Spleen (tissue), 11 donors: ENCODE data around the gene ARL6IP1. TPM values are rescaled to one million over a fixed set of nuclear protein-coding genes. Genes with fewer than 3 reads are reported as not detected.

ENCODE experiments used
- DNase-seq: peaks from one replicate; pipeline ENCODE4 v3.0.0-alpha.2; 2020
- H3K27ac ChIP-seq, 8 donors: fragments of 200-600 bp; sonication (generic) in 7 of 8; 1 replicate in 4 of 8; 2 replicates in 4 of 8; pipeline versions ENCODE4 v1.5.0 to v1.8.0; 2016 to 2021; ENCODE audit warnings: inconsistent platforms in 4 of 8, mild to moderate bottlenecking in 4 of 8, moderate library complexity in 1 of 8
- H3K27me3 ChIP-seq, 7 donors: fragments of 200-600 bp; sonication (generic) in 6 of 7; replicated peaks in 1 of 7; 1 replicate in 4 of 7; 2 replicates in 3 of 7; pipeline versions ENCODE4 v1.5.0 to v1.8.0; 2016 to 2021; ENCODE audit warnings: inconsistent platforms in 3 of 7, mild to moderate bottlenecking in 1 of 7
- H3K36me3 ChIP-seq, 6 donors: fragments of 200-600 bp; sonication (generic) in 5 of 6; 1 replicate in 4 of 6; 2 replicates in 2 of 6; pipeline versions ENCODE4 v1.5.0 to v1.8.0; 2016 to 2021; ENCODE audit warnings: inconsistent platforms in 2 of 6
- H3K4me1 ChIP-seq, 6 donors: fragments of 200-600 bp; sonication (generic) in 5 of 6; 1 replicate in 3 of 6; 2 replicates in 3 of 6; pipeline versions ENCODE4 v1.5.0 to v1.8.0; 2016 to 2021; ENCODE audit warnings: inconsistent platforms in 3 of 6
- H3K4me3 ChIP-seq, 8 donors: fragments of 200-600 bp; sonication (generic) in 7 of 8; 1 replicate in 4 of 8; 2 replicates in 4 of 8; pipeline versions ENCODE4 v1.5.0 to v1.8.0; 2016 to 2021; ENCODE audit warnings: inconsistent platforms in 4 of 8, mild to moderate bottlenecking in 4 of 8, moderate library complexity in 2 of 8
- H3K9me3 ChIP-seq, 8 donors: fragments of 200-600 bp; sonication (generic) in 7 of 8; 1 replicate in 4 of 8; 2 replicates in 4 of 8; pipeline versions ENCODE4 v1.5.0 to v1.8.0; 2016 to 2021; ENCODE audit warnings: inconsistent platforms in 4 of 8
- CTCF ChIP-seq, 11 experiments: fragments of 200-600 bp in 7 of 11; fragments of 450-650 bp in 4 of 11; sonication (generic) in 4 of 11; IDR thresholded peaks in 8 of 11; conservative IDR thresholded peaks in 3 of 11; 1 replicate in 7 of 11; 2 replicates in 4 of 11; pipeline versions ENCODE4 v1.4.0 to v1.8.0; 2016 to 2021; ENCODE audit warnings: antibody characterized with exemption in 11 of 11, inconsistent platforms in 4 of 11, mild to moderate bottlenecking in 1 of 11
- POLR2A ChIP-seq, 3 donors: fragments of 450-650 bp; IDR thresholded peaks; one replicate each; pipeline ENCODE4 v1.5.1; 2017; ENCODE audit warnings: antibody characterized with exemption in 3 of 3, mild to moderate bottlenecking in 1 of 3
- POLR2AphosphoS5 ChIP-seq, 3 donors: sonication (generic); formaldehyde crosslinking; IDR thresholded peaks; one replicate each; pipeline ENCODE4 v1.5.1; 2017; ENCODE audit warnings: antibody characterized with exemption in 3 of 3
- WGBS, 5 donors: extraction: QIAGEN DNeasy Blood & Tissue Kit in 3 of 5; methylation state at CpG; one replicate each; pipeline versions ENCODE4 v1.1.5 to v1.1.7; 2013 to 2018; 5-methylcytosine and 5-hydroxymethylcytosine counted together
- intact Hi-C: fragments of 100-400 bp; cut with DNase I; formaldehyde crosslinking; loops from one replicate; pipeline ENCODE4 v1.15.0; 2023; ENCODE audit warnings: low total_unique reads
- polyA plus RNA-seq, 3 donors: library from polyadenylated mRNA; stranded (reverse); fragments of 200-250 nt; gene quantifications; one replicate each; pipeline ENCODE4 v1.2.1, GENCODE V29; 2013
- total RNA-seq, 7 donors: library from RNA; depleted of rRNA in 3 of 7; stranded (reverse); fragments of >200 nt in 3 of 7; fragmentation: NEBNext Ultra II Directional in 4 of 7; extraction: Animal tissue kit (Norgen Biotek cat#: 25700) in 4 of 7; gene quantifications; one replicate each; pipeline versions ENCODE4 v1.1.0 to v1.2.1, GENCODE V29; 2016 to 2021
- donor health status: healthy with polysubstance abuse.
- donor health status: DM: no; HTN: no; CAD: no; lungs with moderate emphysema.
- donor health status: DM: no; HTN: no; CAD: no.
- donor health status: Bipolar disorder and iron deficiency.
- donor health status: healthy.
- donor health status: DM: no; HTN: no; CAD: no.
- donor health status: DM: yes; HTN: yes; CAD: no.

Gene ARL6IP1
- total and polyA plus RNA-seq, 10 donors = 36.6 to 245 (median 86.8) TPM

- Histone ChIP-seq H3K36me3 (peaks cover 3 to 73% (median 68%) of the 10 kb centered on the region in 6 donors), H3K27me3 (no peaks in the 10 kb centered on the region), H3K27ac (peak overlapping the region in 4 of 8 donors; percentile 23 to 67 (median 59)), H3K4me1 (no peaks in the 10 kb centered on the region), H3K9me3 (no peaks in the 10 kb centered on the region), H3K4me3 (no peak overlapping the region)
- no peak for DNase-seq
- TF ChIP-seq CTCF (IDR thresholded peaks at IDR 0.05 in 8 of 11, conservative IDR thresholded peaks at IDR 0.05 in 3 of 11) = no peak
- no peak for TF ChIP-seq POLR2A (IDR thresholded peaks at IDR 0.05)
- TF ChIP-seq POLR2AphosphoS5 (IDR thresholded peaks at IDR 0.05) = no peak
- 74 to 97% (median 83%) methylated on average over 6 of the region's 6 CpGs for WGBS, 5 donors
- intact Hi-C loops = no loop called here
Measured at GRCh38 chr16:18829251-18829650, 27.9 kb upstream of the ARL6IP1 start.

- no peak overlapping the region for H3K27ac ChIP-seq
- no peaks in the 10 kb centered on the region for H3K4me1 ChIP-seq
- WGBS, 5 donors = 92 to 98% (median 93%) methylated on average over 4 of the region's 4 CpGs
- H3K9me3 ChIP-seq = no peaks in the 10 kb centered on the region
- DNase-seq = no peak
- no peaks in the 10 kb centered on the region for H3K27me3 ChIP-seq
- peaks cover 2 to 60% (median 55%) of the 10 kb centered on the region in 6 donors for H3K36me3 ChIP-seq
- TF ChIP-seq POLR2A (IDR thresholded peaks at IDR 0.05) (no peak), POLR2AphosphoS5 (IDR thresholded peaks at IDR 0.05) (no peak), CTCF (IDR thresholded peaks at IDR 0.05 in 8 of 11, conservative IDR thresholded peaks at IDR 0.05 in 3 of 11) (no peak)
- intact Hi-C loops = no loop called here
- H3K4me3 ChIP-seq = no peak overlapping the region
Measured at GRCh38 chr16:18827890-18828289, 26.5 kb upstream of the ARL6IP1 start.

- TF ChIP-seq POLR2A (IDR thresholded peaks at IDR 0.05) (no peak), CTCF (IDR thresholded peaks at IDR 0.05 in 8 of 11, conservative IDR thresholded peaks at IDR 0.05 in 3 of 11) (no peak), POLR2AphosphoS5 (IDR thresholded peaks at IDR 0.05) (no peak)
- intact Hi-C loops = no loop called here
- H3K27me3 ChIP-seq = no peaks in the 10 kb centered on the region
- no peak for DNase-seq
- H3K27ac ChIP-seq = no peak overlapping the region
- peaks cover 3 to 92% (median 76%) of the 10 kb centered on the region in 6 donors for H3K36me3 ChIP-seq
- 85 to 94% (median 93%) methylated on average over 3 of the region's 3 CpGs for WGBS, 5 donors
- H3K4me1 ChIP-seq = peaks cover 0 to 15% (median 5%) of the 10 kb centered on the region in 6 donors
- H3K9me3 ChIP-seq = no peaks in the 10 kb centered on the region
- H3K4me3 ChIP-seq = no peak overlapping the region
Measured at GRCh38 chr16:18816286-18816685, 14.9 kb upstream of the ARL6IP1 start.

GRCh38 chr16:18811925-18812324 lies 10.6 kb upstream of the ARL6IP1 start:
- no peak for TF ChIP-seq CTCF (IDR thresholded peaks at IDR 0.05 in 8 of 11, conservative IDR thresholded peaks at IDR 0.05 in 3 of 11)
- no peak for TF ChIP-seq POLR2AphosphoS5 (IDR thresholded peaks at IDR 0.05)
- TF ChIP-seq POLR2A (IDR thresholded peaks at IDR 0.05) = no peak
- Histone ChIP-seq H3K4me3 (no peak overlapping the region), H3K4me1 (peaks cover 0 to under 1% (median 0%) of the 10 kb centered on the region in 6 donors), H3K9me3 (no peaks in the 10 kb centered on the region), H3K27me3 (no peaks in the 10 kb centered on the region), H3K36me3 (peaks cover 3 to 96% (median 81%) of the 10 kb centered on the region in 6 donors), H3K27ac (no peak overlapping the region)
- no peak for DNase-seq
- intact Hi-C loops = no loop called here
- WGBS, 5 donors = 96 to 99% (median 98%) methylated on average over 3 of the region's 3 CpGs
